K562 (cell line): ENCODE data around the gene ASCC1. TPM values are rescaled to one million over a fixed set of nuclear protein-coding genes. Genes with fewer than 3 reads are reported as not detected.

Experiments
- BRD4 ChIP-seq: fragments of 200-600 bp; sonication (generic); IDR thresholded peaks from 2 replicates; pipeline ENCODE4 v1.6.1; 2017; ENCODE audit warnings: inconsistent platforms
- FOXJ2 ChIP-seq: fragments of 200-800 bp; sonication (Bioruptor generic); IDR thresholded peaks from 2 replicates; pipeline ENCODE4 v1.6.1; 2016; ENCODE audit warnings: missing genetic modification characterization, missing compliant biosample characterization
- GTF2F1 ChIP-seq: IDR thresholded peaks from 2 replicates; pipeline ENCODE4 v1.6.1; 2011; ENCODE audit warnings: low read depth, low read length, improper control_type of control experiment
- MEIS2 ChIP-seq: fragments of 450-650 bp; IDR thresholded peaks from 2 replicates; pipeline ENCODE4 v1.6.1; 2014; ENCODE audit warnings: mild to moderate bottlenecking; ENCODE audit not compliant: partially characterized antibody
- polyA plus RNA-seq, 8 experiments: library from polyadenylated mRNA; depleted of rRNA in 4 of 8; stranded (reverse) in 5 of 8; unstranded in 3 of 8; fragments of >200 nt; fragmentation: Nextera tagmentation in 2 of 8; fragmentation: Illumina TruSeq in 1 of 8; extraction: Ambion mirVana in 2 of 8; extraction: Trizol in 1 of 8; gene quantifications; 2 replicates each; pipeline versions ENCODE4 v1.2.1 to v1.2.3, GENCODE V29; 2011 to 2014; ENCODE audit warnings: inconsistent platforms in 1 of 8, missing spikeins in 1 of 8
- total RNA-seq, 7 experiments: library from RNA; depleted of rRNA in 6 of 7; stranded (reverse); fragments of >200 nt in 6 of 7; fragmentation: Illumina TruSeq in 2 of 7; extraction: Trizol in 2 of 7; gene quantifications; 2 replicates each; pipeline versions ENCODE4 v1.2.1 to v1.2.3, GENCODE V29; 2011 to 2021; ENCODE audit warnings: low replicate concordance in 1 of 7
- TF ChIP-seq, protein P1 (sequence below): sonication (generic); formaldehyde crosslinking; IDR thresholded peaks from 2 replicates; pipeline ENCODE4 v1.8.0; 2023; ENCODE audit warnings: mild to moderate bottlenecking, missing genetic modification reagents
- TF ChIP-seq, protein P2 (sequence below): sonication (generic); formaldehyde crosslinking; IDR thresholded peaks from 2 replicates; pipeline ENCODE4 v1.8.1; 2023; ENCODE audit warnings: missing genetic modification reagents, mild to moderate bottlenecking, borderline replicate concordance
- TF ChIP-seq, protein P3 (sequence below): fragments of 150-350 bp; IDR thresholded peaks from 2 replicates; pipeline ENCODE4 v1.6.1; 2014; ENCODE audit warnings: low read depth, mild to moderate bottlenecking, low read length, borderline replicate concordance
- TF ChIP-seq, protein P4 (sequence below), 2 experiments: fragments of 450-650 bp; conservative IDR thresholded peaks; 2 replicates each; pipeline ENCODE4 v1.6.1; 2017; ENCODE audit warnings: mild to moderate bottlenecking in 2 of 2, moderate library complexity in 2 of 2

ASCC1 gene
- total and polyA plus RNA-seq, 9 of the 15 experiments (the other 6 are each of a cell fraction or from before 2014, with no cell fraction given), result 31.7 to 73.3 (median 52.8) TPM

DNA sequence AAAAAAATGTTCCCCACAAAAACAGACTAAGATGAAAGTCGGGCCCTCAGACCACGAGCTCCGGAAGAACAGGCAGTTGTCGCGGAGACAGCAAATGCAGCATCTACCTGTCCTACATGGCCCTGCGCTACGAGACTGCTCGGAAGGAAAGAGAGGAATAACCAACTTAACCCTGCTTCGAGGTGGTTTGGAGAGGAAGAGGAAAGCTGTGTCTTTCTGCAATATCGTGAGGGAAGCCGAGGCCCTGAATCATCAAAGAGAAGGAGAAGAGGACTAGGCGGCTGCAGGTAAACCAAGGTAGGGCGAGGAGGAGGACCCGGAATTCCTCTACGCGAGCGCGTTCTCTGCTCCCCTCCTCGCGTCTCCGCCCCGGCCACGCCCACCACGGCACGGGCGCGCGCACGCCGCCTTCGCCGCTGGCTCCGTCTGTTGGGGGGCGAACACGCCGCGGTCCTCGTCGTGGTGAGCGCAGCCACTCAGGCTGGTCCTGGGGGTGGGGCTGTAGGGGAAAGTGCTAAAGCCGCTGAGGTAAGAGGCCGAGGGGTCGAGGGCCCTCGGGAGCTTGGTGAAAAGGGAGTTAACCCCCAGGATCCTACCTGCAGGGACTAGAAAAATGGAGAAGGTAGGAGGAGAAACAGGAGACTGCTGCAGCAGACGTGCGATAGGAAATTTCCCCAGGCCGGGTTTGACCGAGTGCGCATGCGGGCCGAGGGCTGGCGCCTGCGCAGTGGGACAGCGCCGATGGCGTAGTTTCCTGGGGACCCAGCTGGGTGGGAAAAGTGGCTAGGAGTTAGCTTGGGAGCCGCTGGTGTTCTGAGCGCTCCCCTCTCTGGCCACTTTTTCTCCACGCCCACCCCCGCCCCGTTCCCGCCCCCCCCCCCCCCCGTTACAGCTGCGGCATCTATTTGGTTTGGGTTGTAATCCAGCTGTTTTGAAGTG lies at the start of gene ASCC1, which contains the start of gene ANAPC16 (continued):
- TF ChIP-seq, protein P1, sequence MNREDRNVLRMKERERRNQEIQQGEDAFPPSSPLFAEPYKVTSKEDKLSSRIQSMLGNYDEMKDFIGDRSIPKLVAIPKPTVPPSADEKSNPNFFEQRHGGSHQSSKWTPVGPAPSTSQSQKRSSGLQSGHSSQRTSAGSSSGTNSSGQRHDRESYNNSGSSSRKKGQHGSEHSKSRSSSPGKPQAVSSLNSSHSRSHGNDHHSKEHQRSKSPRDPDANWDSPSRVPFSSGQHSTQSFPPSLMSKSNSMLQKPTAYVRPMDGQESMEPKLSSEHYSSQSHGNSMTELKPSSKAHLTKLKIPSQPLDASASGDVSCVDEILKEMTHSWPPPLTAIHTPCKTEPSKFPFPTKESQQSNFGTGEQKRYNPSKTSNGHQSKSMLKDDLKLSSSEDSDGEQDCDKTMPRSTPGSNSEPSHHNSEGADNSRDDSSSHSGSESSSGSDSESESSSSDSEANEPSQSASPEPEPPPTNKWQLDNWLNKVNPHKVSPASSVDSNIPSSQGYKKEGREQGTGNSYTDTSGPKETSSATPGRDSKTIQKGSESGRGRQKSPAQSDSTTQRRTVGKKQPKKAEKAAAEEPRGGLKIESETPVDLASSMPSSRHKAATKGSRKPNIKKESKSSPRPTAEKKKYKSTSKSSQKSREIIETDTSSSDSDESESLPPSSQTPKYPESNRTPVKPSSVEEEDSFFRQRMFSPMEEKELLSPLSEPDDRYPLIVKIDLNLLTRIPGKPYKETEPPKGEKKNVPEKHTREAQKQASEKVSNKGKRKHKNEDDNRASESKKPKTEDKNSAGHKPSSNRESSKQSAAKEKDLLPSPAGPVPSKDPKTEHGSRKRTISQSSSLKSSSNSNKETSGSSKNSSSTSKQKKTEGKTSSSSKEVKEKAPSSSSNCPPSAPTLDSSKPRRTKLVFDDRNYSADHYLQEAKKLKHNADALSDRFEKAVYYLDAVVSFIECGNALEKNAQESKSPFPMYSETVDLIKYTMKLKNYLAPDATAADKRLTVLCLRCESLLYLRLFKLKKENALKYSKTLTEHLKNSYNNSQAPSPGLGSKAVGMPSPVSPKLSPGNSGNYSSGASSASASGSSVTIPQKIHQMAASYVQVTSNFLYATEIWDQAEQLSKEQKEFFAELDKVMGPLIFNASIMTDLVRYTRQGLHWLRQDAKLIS (CRISPR knock-in tag), result 0 out of 2 replicates have a peak, but pooled peaks have one; percentile 36
- peak; percentile 96 for TF ChIP-seq MEIS2
- no peak for TF ChIP-seq FOXJ2 (tag)
- TF ChIP-seq, protein P2, sequence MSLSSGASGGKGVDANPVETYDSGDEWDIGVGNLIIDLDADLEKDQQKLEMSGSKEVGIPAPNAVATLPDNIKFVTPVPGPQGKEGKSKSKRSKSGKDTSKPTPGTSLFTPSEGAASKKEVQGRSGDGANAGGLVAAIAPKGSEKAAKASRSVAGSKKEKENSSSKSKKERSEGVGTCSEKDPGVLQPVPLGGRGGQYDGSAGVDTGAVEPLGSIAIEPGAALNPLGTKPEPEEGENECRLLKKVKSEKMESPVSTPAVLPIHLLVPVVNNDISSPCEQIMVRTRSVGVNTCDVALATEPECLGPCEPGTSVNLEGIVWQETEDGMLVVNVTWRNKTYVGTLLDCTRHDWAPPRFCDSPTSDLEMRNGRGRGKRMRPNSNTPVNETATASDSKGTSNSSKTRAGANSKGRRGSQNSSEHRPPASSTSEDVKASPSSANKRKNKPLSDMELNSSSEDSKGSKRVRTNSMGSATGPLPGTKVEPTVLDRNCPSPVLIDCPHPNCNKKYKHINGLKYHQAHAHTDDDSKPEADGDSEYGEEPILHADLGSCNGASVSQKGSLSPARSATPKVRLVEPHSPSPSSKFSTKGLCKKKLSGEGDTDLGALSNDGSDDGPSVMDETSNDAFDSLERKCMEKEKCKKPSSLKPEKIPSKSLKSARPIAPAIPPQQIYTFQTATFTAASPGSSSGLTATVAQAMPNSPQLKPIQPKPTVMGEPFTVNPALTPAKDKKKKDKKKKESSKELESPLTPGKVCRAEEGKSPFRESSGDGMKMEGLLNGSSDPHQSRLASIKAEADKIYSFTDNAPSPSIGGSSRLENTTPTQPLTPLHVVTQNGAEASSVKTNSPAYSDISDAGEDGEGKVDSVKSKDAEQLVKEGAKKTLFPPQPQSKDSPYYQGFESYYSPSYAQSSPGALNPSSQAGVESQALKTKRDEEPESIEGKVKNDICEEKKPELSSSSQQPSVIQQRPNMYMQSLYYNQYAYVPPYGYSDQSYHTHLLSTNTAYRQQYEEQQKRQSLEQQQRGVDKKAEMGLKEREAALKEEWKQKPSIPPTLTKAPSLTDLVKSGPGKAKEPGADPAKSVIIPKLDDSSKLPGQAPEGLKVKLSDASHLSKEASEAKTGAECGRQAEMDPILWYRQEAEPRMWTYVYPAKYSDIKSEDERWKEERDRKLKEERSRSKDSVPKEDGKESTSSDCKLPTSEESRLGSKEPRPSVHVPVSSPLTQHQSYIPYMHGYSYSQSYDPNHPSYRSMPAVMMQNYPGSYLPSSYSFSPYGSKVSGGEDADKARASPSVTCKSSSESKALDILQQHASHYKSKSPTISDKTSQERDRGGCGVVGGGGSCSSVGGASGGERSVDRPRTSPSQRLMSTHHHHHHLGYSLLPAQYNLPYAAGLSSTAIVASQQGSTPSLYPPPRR (CRISPR knock-in tag), result peak; percentile 34; the same call in 1 of the 2 replicates
- TF ChIP-seq GTF2F1, result 0 out of 2 replicates have a peak, but pooled peaks have one; percentile 58
- peak; percentile 72; the same call in 1 of the 2 replicates for TF ChIP-seq BRD4
- TF ChIP-seq, protein P3, sequence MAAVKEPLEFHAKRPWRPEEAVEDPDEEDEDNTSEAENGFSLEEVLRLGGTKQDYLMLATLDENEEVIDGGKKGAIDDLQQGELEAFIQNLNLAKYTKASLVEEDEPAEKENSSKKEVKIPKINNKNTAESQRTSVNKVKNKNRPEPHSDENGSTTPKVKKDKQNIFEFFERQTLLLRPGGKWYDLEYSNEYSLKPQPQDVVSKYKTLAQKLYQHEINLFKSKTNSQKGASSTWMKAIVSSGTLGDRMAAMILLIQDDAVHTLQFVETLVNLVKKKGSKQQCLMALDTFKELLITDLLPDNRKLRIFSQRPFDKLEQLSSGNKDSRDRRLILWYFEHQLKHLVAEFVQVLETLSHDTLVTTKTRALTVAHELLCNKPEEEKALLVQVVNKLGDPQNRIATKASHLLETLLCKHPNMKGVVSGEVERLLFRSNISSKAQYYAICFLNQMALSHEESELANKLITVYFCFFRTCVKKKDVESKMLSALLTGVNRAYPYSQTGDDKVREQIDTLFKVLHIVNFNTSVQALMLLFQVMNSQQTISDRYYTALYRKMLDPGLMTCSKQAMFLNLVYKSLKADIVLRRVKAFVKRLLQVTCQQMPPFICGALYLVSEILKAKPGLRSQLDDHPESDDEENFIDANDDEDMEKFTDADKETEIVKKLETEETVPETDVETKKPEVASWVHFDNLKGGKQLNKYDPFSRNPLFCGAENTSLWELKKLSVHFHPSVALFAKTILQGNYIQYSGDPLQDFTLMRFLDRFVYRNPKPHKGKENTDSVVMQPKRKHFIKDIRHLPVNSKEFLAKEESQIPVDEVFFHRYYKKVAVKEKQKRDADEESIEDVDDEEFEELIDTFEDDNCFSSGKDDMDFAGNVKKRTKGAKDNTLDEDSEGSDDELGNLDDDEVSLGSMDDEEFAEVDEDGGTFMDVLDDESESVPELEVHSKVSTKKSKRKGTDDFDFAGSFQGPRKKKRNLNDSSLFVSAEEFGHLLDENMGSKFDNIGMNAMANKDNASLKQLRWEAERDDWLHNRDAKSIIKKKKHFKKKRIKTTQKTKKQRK, result no peak
- TF ChIP-seq, protein P4, sequence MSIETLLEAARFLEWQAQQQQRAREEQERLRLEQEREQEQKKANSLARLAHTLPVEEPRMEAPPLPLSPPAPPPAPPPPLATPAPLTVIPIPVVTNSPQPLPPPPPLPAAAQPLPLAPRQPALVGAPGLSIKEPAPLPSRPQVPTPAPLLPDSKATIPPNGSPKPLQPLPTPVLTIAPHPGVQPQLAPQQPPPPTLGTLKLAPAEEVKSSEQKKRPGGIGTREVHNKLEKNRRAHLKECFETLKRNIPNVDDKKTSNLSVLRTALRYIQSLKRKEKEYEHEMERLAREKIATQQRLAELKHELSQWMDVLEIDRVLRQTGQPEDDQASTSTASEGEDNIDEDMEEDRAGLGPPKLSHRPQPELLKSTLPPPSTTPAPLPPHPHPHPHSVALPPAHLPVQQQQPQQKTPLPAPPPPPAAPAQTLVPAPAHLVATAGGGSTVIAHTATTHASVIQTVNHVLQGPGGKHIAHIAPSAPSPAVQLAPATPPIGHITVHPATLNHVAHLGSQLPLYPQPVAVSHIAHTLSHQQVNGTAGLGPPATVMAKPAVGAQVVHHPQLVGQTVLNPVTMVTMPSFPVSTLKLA (conservative IDR thresholded peaks at IDR 0.05), result peak; percentile 93 to 96
